ENCODE results near the gene COMMD1.
"Not testable (repeated sequence)": the region's sequence is repeated elsewhere in the genome, so short reads cannot be mapped to it uniquely, and the experiment has no call there.

The COMMD1 gene

GRCh38 chr2:61905372-61906185, at the start of gene COMMD1:
COMMD1 (plus strand) TSS chr2:61905674; CDS start chr2:61905679, 5 bp downstream.
- TF ChIP-seq CSRNP3 (CRISPR knock-in tag; IDR thresholded peaks at IDR 0.05) (0 out of 2 replicates have a peak, but pooled peaks have one; percentile 4), ZNF70 (CRISPR knock-in tag; IDR thresholded peaks at IDR 0.05) (no peak)

GRCh38 chr2:61857224-61857623, 48.2 kb upstream of the COMMD1 start:
- TF ChIP-seq PPARA (CRISPR knock-in tag; IDR thresholded peaks at IDR 0.05; ENCODE audit: borderline replicate concordance) (no peak), ZNF8 (CRISPR knock-in tag; IDR thresholded peaks at IDR 0.05) (no peak), GLIS3 (CRISPR knock-in tag; IDR thresholded peaks at IDR 0.05) (no peak), ESRRG (CRISPR knock-in tag; IDR thresholded peaks at IDR 0.05) (no peak), ZFP30 (CRISPR knock-in tag; IDR thresholded peaks at IDR 0.05) (no peak)
- ATAC-seq = no peak

More at GRCh38 chr2:61905372-61906185, at the start of gene COMMD1:
- ATAC-seq = peak; percentile 100

- no peak for ATAC-seq
- TF ChIP-seq RARB (CRISPR knock-in tag; IDR thresholded peaks at IDR 0.05) = no peak
- TF ChIP-seq TCF4 (CRISPR knock-in tag; IDR thresholded peaks at IDR 0.05; ENCODE audit: borderline replicate concordance) = no peak
- TF ChIP-seq CSDC2 (CRISPR knock-in tag; IDR thresholded peaks at IDR 0.05) = no peak
- no peak for TF ChIP-seq TSHZ2 (CRISPR knock-in tag; IDR thresholded peaks at IDR 0.05)
- TF ChIP-seq CREB5 (CRISPR knock-in tag; IDR thresholded peaks at IDR 0.05; ENCODE audit: low read depth) = no peak
Observed at GRCh38 chr2:61862085-61862484, 43.4 kb upstream of the COMMD1 start.

GRCh38 chr2:61866482-61867089, 38.9 kb upstream of the COMMD1 start:
- not testable (repeated sequence) for ATAC-seq

GRCh38 chr2:61876400-61876799, 29.1 kb upstream of the COMMD1 start:
- TF ChIP-seq GLIS3 (CRISPR knock-in tag; IDR thresholded peaks at IDR 0.05) (no peak), PATZ1 (CRISPR knock-in tag; IDR thresholded peaks at IDR 0.05; ENCODE audit: borderline replicate concordance) (no peak), ZFP3 (CRISPR knock-in tag; IDR thresholded peaks at IDR 0.05) (no peak), SNAI2 (CRISPR knock-in tag; IDR thresholded peaks at IDR 0.05) (no peak), RARB (CRISPR knock-in tag; IDR thresholded peaks at IDR 0.05) (no peak)
- no peak for ATAC-seq

- ATAC-seq = no peak
- no peak for TF ChIP-seq SNAI2 (CRISPR knock-in tag; IDR thresholded peaks at IDR 0.05)
- TF ChIP-seq BACH2 (CRISPR knock-in tag; IDR thresholded peaks at IDR 0.05; ENCODE audit: borderline replicate concordance) = no peak
- no peak for TF ChIP-seq ARNTL (CRISPR knock-in tag; IDR thresholded peaks at IDR 0.05; ENCODE audit: borderline replicate concordance, low read depth)
- TF ChIP-seq ZNF70 (CRISPR knock-in tag; IDR thresholded peaks at IDR 0.05) = no peak
- TF ChIP-seq CREB5 (CRISPR knock-in tag; IDR thresholded peaks at IDR 0.05; ENCODE audit: low read depth) = no peak
- TF ChIP-seq TCF4 (CRISPR knock-in tag; IDR thresholded peaks at IDR 0.05; ENCODE audit: borderline replicate concordance) = no peak
- TF ChIP-seq ZFP3 (CRISPR knock-in tag; IDR thresholded peaks at IDR 0.05) = no peak
- TF ChIP-seq RARB (CRISPR knock-in tag; IDR thresholded peaks at IDR 0.05) = no peak
- no peak for TF ChIP-seq CSRNP3 (CRISPR knock-in tag; IDR thresholded peaks at IDR 0.05)
Observed at GRCh38 chr2:61877571-61878245, 27.8 kb upstream of the COMMD1 start.

Data from SK-N-SH treated with all-trans-retinoic acid at 6 μM for 48 hours (cell line).